Dedifferentiated amniotic fluid mesenchymal stem cell (primary cell): ENCODE measurements around the gene CDK7.
A peak's percentile ranks its signal among the peaks of the same experiment; 100 is the strongest.

Source experiments
- DNase-seq: peaks from one replicate; pipeline ENCODE4 v3.0.0-alpha.2; 2016; ENCODE audit errors: extremely low spot score

Gene CDK7

GRCh38 chr5:69293882-69294281, 59.2 kb downstream of the CDK7 start:
- DNase-seq, result no peak

DNA sequence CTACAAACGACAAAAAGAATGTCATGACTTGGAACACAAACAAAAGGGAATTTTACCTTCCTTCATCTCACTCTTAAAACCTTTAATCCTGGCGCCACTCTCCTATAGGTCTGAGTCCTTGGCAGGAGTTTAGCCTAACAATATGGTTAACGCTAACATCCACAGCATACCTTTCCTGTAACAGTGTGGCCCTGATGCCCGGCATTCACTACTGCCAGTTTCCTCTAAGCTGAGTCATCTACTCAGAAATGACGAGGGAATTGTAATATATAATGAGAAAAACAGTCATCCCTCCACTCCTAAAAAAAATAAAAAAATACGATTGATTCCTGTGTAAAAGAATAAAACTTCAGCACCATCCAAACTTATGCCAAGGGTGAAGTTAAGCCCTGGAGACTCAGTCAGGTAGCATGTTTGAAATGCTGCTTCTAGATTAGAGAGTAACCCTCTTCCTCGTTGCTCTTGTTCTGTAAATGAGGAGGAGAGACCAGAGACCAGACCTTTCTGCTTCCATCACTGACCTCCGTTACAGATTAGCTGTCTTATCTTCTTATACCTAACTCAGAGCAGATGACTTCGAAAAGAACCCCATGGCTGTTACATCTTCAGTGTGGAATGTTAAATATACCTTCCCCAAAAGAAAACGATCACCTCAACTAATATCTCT, 60.5 kb downstream of the CDK7 start:
- DNase-seq, result peak; percentile 52

DNA sequence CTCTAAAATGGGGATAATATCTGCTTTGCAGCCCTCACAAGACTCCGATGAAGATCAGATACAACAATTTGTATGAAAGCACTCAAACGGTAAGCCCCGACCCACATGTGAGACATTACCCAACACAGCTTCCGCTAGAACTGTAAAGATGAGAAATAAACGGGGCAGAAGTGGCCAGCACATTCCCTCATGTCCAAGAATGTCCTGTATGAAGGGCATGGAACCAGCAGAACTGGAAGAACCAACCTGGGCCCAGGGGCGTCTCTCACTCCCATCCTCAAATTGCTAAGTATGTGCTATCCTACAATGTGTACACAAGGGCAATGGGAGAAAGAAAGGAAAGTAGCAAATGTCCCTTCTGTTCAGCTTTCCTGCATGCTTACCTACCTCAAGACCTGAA, 64.9 kb downstream of the CDK7 start:
- no peak for DNase-seq

DNA sequence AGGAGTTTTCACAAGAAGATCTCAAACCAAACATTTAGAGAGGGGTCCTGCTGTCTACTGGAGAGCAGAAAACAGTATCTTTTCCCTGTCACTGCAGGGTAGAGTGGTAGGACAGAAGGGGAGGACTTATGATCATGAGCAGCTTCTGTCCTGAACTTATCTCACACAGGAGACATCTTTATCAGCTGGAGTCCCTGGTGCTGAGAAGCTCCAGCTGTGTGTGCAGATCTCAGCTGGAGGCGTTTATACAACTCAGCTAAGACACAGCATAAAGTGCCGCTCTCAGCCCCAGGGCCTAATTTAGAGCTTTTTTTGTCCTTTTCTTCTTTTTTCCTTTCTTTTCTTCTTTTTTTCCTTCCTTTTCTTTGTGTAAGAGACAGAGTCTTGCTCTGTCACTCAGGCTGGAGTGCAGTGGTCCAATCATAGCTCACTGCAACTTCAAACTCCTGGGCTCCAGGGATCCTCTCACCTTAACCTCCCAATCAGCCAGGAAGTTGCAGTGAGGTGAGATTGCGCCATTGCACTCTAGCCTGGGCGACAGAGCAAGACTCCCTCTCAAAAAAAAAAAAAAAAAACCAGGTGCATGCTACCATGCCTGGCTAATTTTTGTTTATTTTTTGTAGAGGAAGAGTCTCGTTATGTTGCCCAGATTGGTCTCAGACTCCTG, 66.0 kb downstream of the CDK7 start:
- no peak for DNase-seq

GRCh38 chr5:69305512-69305911, 70.8 kb downstream of the CDK7 start:
- no peak for DNase-seq

DNA sequence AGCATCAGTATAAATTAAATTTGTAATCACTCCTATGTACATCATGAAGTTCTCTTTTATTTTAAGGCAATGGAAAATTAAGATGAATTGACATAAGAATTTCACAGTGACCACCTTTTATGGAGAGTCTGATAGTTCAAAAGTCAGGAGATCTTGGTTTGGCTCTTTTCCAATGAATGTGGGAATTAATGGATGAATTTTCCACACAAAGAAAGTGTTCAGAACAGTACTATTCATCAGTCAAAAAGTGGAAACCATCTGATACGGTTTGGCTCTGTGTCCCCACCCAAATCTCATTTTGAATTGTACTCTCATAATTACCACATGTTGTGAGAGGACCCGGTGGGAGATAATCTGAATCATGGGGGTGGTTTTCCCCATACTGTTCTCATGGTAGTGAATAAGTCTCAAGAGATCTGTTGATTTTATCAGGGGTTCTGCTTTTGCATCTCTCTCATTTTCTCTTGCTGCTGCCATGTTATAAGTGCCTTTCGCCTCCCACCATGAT, 73.4 kb downstream of the CDK7 start:
- no peak for DNase-seq

DNA sequence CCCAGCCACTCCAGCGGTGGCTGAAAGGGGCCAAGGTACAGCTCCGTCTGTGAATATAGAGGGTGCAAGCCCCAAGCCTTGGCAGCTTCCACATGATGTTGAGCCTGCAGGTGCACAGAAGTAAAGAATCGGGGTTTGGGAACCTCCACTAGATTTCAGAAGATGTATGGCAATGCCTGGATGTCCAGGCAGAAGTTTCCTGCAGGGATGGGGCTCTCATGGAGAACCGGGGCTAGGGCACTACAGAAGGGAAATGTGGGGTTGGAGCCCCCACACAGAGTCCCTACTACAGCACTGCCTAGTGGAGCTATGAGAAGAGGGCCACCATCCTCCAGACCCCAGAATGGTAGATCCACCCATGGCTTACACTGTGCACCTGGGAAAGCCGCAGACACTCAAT, 74.7 kb downstream of the CDK7 start:
- no peak for DNase-seq

- no peak for DNase-seq
Measured at GRCh38 chr5:69312459-69313160, 77.9 kb downstream of the CDK7 start.

DNA sequence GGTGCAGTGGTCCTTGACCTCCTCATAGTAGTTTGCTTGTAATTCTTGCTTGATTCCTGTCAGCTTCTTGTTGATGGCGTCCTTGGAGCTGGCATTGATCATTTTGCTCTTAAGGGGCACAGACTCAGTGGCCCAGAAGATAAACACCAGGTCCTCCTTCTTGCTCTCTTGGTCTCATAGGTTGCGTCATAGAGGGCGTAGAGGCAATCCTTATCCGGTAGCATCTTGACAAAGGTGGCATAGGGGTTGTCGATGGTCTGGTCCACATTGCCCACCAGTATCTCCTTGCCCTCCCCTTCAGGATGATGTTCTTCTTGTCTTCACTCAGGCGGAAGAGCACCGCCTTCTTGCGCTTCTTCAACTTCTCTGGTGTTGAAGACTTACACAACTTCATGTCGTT, 78.7 kb downstream of the CDK7 start:
- DNase-seq, result no peak

- no peak for DNase-seq
Measured at GRCh38 chr5:69315972-69316371, 81.3 kb downstream of the CDK7 start.

- no peak for DNase-seq
Measured at GRCh38 chr5:69317391-69317790, 82.7 kb downstream of the CDK7 start.

- no peak for DNase-seq
Measured at GRCh38 chr5:69326365-69326764, 91.7 kb downstream of the CDK7 start.
